Activated CD4-positive, alpha-beta T cell treated with anti-CD3 and anti-CD28 coated beads, Interleukin-2, amount 10 ng/mL, durations not matched to agents 24 days and 14 days (primary cell): Measurements from ENCODE around the gene NAGK. TPM values are rescaled to one million over a fixed set of nuclear protein-coding genes. Genes with fewer than 3 reads are reported as not detected.
A peak's percentile ranks its signal among the peaks of the same experiment; 100 is the strongest.
"Not testable (repeated sequence)": the region's sequence is repeated elsewhere in the genome, so short reads cannot be mapped to it uniquely, and the experiment has no call there.

Experiments used
- DNase-seq: peaks from one replicate; pipeline ENCODE4 v3.0.0; 2022
- H3K27ac Mint-ChIP-seq: one replicate; pipeline ENCODE4 v1.8.0; 2022; ENCODE audit warnings: mild to moderate bottlenecking, mixed read lengths
- H3K27me3 Mint-ChIP-seq: one replicate; pipeline ENCODE4 v1.8.0; 2022; ENCODE audit warnings: mixed read lengths
- H3K36me3 Mint-ChIP-seq: one replicate; pipeline ENCODE4 v1.8.0; 2022; ENCODE audit warnings: low read depth, mild to moderate bottlenecking, mixed read lengths
- H3K4me1 Mint-ChIP-seq: one replicate; pipeline ENCODE4 v1.8.0; 2021; ENCODE audit warnings: mixed read lengths
- H3K4me3 Mint-ChIP-seq: one replicate; pipeline ENCODE4 v1.8.0; 2022; ENCODE audit warnings: mild to moderate bottlenecking, moderate library complexity, mixed read lengths
- H3K9me3 Mint-ChIP-seq: one replicate; pipeline ENCODE4 v1.8.0; 2021; ENCODE audit warnings: mixed read lengths
- intact Hi-C: fragments of 100-400 bp; cut with micrococcal nuclease; formaldehyde crosslinking; loops from one replicate; pipeline ENCODE4 v1.15.1; 2023
- total RNA-seq: library from RNA; stranded (reverse); gene quantifications from 2 replicates; pipeline ENCODE4 v1.2.3, GENCODE V29; 2022

NAGK gene
- total RNA-seq: 55.9 and 67.1 TPM in 2 replicates

DNA sequence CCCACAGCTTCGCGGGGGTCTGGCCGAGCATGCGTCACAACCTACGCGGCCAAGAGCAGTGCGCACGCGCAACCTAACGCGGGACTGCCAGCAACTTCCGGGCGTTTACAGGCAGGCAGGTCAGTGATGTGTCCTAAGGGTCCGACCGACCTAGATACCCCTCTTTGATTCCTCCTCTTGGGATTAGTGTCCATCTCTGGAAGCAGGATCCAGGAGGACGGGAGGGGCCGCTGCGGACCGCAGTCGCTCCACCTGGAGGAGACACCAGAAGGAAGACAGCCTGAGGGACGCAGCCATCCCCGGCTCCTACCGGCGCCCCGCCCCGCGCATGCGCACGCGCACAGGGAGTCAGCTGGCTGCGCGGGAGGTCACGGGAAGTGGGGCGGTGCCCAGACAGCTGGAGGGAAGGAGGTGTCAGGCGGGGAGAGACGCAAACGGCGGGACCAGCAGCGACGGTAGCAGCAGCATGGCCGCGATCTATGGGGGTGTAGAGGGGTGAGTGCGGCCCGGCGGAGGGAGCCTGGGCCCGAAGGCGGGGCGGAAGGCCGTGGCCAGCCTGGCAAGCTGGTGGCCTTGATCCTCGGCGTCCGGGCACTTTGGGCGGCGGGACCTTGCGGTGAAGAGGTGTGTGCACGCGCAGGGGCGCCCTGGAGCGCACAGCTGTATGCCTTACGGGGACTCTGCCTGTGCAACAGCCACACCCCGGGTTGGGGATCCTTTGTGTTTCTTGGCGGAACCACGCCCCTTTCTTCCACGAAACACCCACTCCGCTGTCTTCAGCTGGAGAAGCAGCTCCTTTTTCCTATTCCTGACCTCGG is at the start of gene NAGK:
Gene NAGK, plus strand, starts transcription at position 431 of the 818 bp plus-strand sequence. Its CDS starts 36 bp downstream, at position 467.
- Mint-ChIP-seq H3K4me3 (peak within 1 kb of the TSS; percentile 92), H3K27me3 (no peaks in the 10 kb centered on the region), H3K9me3 (no peaks in the 10 kb centered on the region), H3K4me1 (peaks cover 51% of the 10 kb centered on the region), H3K36me3 (peaks cover 12% of the 10 kb centered on the region), H3K27ac (peak within 1 kb of the TSS; percentile 96)
- intact Hi-C loops: loop anchor here (1.0 to 2.0 kb wide), 5 partner anchors 14 to 263 kb away; partner anchors contain the start of genes MCEE, MPHOSPH10, PAIP2B and TEX261
- DNase-seq: peak; percentile 99

- DNase-seq, H3K27me3 Mint-ChIP-seq, H3K4me3 Mint-ChIP-seq, intact Hi-C loops, H3K36me3 Mint-ChIP-seq, H3K9me3 Mint-ChIP-seq, H3K27ac Mint-ChIP-seq: not testable (repeated sequence)
- H3K4me1 Mint-ChIP-seq: peaks cover 13% of the 10 kb centered on the region
Observed at GRCh38 chr2:71019989-71020388, 48.5 kb upstream of the NAGK start.

DNA sequence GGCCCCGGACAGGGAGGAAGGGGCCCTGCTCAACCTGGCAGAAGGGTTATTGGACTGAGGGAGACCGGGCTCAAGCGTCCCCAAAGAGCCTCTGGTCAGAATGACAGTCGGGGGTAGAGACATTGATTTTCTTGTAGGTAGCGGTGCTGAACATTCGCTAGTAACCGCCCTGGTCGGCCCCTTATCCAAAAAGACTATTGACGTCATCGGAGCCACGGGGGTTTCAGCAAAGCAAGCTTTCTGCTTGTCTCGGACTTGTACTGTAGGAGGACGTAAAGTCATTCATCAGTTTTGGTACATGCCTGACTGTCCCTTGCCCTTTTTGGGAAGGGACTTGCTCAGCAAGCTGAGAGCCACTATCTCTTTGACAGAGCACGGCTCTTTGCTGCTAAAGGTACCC is 47.1 kb upstream of the NAGK start:
- DNase-seq, H3K36me3 Mint-ChIP-seq, H3K27me3 Mint-ChIP-seq, H3K27ac Mint-ChIP-seq, intact Hi-C loops, H3K4me3 Mint-ChIP-seq, H3K9me3 Mint-ChIP-seq: not testable (repeated sequence)
- peaks cover 13% of the 10 kb centered on the region for H3K4me1 Mint-ChIP-seq

DNA sequence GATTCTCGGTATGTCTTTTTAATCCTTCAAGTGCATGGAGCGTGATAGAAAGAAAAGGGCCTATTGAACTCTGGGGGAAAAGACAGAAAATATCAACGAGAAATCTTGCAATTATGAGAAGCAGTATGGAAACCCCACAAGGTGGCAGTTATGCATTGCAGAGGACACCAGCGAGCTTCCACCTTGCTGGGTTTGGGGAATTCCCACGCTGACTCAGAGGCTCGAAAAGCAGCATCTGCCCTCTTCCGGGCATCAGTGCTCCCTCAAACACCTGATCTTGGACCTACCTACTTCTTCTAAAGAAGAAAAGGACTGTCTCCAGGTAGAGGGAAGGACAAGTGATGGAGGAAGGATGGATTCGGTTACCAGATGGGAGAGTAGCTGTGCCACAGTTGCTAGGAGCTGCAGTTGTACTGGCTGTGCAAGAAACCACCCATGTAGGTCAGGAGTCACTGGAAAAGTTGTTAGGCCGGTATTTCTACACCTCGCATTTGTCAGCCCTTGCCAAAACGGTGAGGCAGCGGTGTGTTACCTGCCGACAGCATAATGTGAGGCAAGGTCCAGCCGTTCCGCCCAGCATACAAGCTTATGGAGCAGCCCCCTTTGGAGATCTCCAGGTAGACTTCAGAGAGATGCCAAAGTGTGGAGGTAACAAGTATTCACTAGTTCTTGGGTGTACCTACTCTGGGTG is 44.8 kb upstream of the NAGK start:
- intact Hi-C loops: loop anchor here (1.0 kb wide), 1 partner anchor 107 kb away; the partner anchor contains the start of genes MCEE and MPHOSPH10
- not testable (repeated sequence) for H3K4me3 Mint-ChIP-seq, H3K27me3 Mint-ChIP-seq, H3K9me3 Mint-ChIP-seq, H3K36me3 Mint-ChIP-seq
- Mint-ChIP-seq H3K27ac (peak overlapping the region; percentile 63), H3K4me1 (peaks cover 13% of the 10 kb centered on the region)
- DNase-seq: peak; percentile 89

GRCh38 chr2:71036296-71036695 is 32.2 kb upstream of the NAGK start:
- intact Hi-C loops, H3K9me3 Mint-ChIP-seq, H3K4me3 Mint-ChIP-seq, DNase-seq, H3K4me1 Mint-ChIP-seq, H3K36me3 Mint-ChIP-seq, H3K27ac Mint-ChIP-seq: not testable (repeated sequence)
- peaks cover 18% of the 10 kb centered on the region for H3K27me3 Mint-ChIP-seq

GRCh38 chr2:71042287-71042686 is 26.2 kb upstream of the NAGK start:
- peaks cover 4% of the 10 kb centered on the region for H3K27me3 Mint-ChIP-seq
- DNase-seq: no peak
- no peaks in the 10 kb centered on the region for H3K4me1 Mint-ChIP-seq
- no peak overlapping the region for H3K4me3 Mint-ChIP-seq
- H3K9me3 Mint-ChIP-seq: no peaks in the 10 kb centered on the region
- H3K27ac Mint-ChIP-seq: no peak overlapping the region
- intact Hi-C loops: no loop called here
- no peaks in the 10 kb centered on the region for H3K36me3 Mint-ChIP-seq

DNA sequence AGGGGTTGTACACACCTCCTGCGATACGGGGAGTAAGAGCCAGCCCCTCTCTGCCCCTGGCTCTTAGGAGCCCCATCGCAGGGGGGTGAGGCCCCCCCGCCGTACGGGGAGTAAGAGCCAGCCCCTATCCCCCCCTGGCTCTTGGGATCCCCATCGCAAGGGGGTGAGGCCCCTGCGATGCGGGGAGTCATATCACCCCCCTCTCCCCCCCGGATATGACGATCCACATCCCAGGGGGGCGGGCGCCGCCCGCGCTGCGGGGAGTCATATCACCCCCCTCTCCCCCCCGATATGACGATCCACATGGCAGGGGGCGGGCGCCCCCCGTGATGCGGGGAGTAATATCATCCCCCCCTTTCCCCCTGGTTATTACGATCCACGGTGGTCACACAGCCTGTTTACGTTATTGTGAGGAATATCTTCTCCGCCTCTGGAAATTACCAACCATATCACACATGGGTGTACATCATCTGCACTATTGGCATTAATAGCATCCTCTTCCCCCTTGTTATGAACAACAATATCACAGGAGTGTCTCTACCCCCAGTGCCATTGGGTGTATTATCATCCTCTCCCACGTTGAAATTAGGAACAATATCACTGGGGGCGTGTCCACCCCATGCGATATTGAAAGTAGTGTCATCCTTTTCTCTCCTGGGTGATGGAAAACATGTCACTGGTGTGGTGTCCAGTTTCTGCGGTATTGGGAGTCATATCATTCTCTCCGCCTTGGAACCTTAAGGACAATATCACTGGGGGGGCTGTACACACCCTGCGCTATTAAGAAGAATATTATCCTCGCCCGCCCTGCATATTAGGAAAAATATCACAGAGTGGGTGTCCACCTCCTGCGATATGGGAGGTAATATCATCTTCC is 24.7 kb upstream of the NAGK start:
- Mint-ChIP-seq H3K4me1 (no peaks in the 10 kb centered on the region), H3K27ac (no peak overlapping the region), H3K9me3 (no peaks in the 10 kb centered on the region), H3K36me3 (no peaks in the 10 kb centered on the region), H3K4me3 (no peak overlapping the region), H3K27me3 (no peaks in the 10 kb centered on the region)
- intact Hi-C loops: no loop called here
- DNase-seq: peak; percentile 71

GRCh38 chr2:71045151-71045550 is 23.3 kb upstream of the NAGK start:
- no peak overlapping the region for H3K27ac Mint-ChIP-seq
- H3K9me3 Mint-ChIP-seq: no peaks in the 10 kb centered on the region
- H3K4me1 Mint-ChIP-seq: peaks cover 9% of the 10 kb centered on the region
- no peaks in the 10 kb centered on the region for H3K36me3 Mint-ChIP-seq
- intact Hi-C loops: no loop called here
- no peak overlapping the region for H3K4me3 Mint-ChIP-seq
- DNase-seq: no peak
- no peaks in the 10 kb centered on the region for H3K27me3 Mint-ChIP-seq

DNA sequence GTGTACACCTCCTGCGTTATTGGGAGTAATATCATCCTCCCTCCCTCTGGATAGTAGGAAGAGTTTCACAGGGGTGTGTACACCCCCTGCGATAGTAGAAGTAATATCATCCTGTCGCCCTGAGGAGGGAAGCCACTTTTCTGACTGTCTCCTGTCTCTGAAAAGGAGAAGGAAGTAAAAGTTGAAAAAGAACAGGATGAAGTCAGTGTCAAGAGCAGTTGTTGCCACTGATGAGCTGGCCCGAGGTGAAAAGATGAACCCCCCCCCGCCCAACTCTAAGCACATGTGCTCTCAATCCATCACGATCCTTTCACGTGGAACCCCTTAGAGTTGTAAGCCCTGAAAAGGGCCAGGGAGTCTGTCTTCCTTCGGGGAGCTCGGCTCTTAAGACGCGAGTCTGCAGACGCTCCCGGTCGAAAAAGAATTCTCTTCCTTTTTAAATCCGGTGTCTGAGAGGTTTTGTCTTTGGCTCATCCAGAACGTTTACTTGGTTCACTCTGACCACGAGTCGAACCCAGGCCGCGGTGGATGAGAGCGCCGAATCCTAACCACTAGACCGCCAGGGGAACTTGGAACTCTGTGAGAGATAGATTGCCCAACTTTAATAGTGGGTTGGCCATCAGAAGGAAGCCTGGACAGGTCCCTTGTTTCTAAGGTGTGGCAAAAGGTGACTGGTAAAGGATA is 22.4 kb upstream of the NAGK start:
- Mint-ChIP-seq H3K27ac (no peak overlapping the region), H3K4me1 (peaks cover 9% of the 10 kb centered on the region), H3K4me3 (no peak overlapping the region), H3K9me3 (no peaks in the 10 kb centered on the region), H3K36me3 (no peaks in the 10 kb centered on the region), H3K27me3 (no peaks in the 10 kb centered on the region)
- no peak for DNase-seq
- intact Hi-C loops: no loop called here

GRCh38 chr2:71048096-71048495 is 20.4 kb upstream of the NAGK start:
- H3K4me1 Mint-ChIP-seq: peaks cover 9% of the 10 kb centered on the region
- H3K36me3 Mint-ChIP-seq: no peaks in the 10 kb centered on the region
- DNase-seq: no peak
- no peaks in the 10 kb centered on the region for H3K27me3 Mint-ChIP-seq
- no peak overlapping the region for H3K27ac Mint-ChIP-seq
- no peaks in the 10 kb centered on the region for H3K9me3 Mint-ChIP-seq
- intact Hi-C loops: no loop called here
- H3K4me3 Mint-ChIP-seq: no peak overlapping the region

DNA sequence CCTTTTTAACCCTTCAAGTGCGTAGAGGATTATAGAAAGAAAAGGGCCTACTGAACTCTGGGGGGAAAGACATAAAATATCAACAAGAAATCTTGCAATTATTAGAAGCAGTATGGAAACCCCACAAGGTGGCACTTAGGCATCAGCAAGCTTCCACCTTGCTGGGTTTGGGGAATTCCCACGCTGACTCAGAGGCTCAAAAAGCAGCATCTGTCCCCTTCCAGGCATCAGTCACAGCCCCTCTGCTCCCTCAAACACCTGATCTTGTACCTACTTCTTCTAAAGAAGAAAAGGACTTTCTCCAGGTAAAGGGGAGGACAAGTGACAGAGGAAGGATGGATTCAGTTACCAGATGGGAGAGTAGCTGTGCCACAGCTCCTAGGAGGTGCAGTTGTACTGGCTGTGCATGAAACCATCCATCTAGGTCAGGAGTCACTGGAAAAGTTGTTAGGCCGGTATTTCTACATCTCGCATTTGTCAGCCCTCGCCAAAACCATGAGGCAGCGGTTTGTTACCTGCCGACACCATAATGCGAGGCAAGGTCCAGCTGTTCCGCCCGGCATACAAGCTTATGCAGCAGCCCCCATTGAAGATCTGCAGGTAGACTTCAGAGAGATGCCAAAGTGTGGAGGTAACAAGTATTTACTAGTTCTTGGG is 18.6 kb upstream of the NAGK start:
- H3K36me3 Mint-ChIP-seq, H3K4me3 Mint-ChIP-seq, H3K4me1 Mint-ChIP-seq, H3K27ac Mint-ChIP-seq, intact Hi-C loops, H3K27me3 Mint-ChIP-seq, H3K9me3 Mint-ChIP-seq: not testable (repeated sequence)
- peak; percentile 75 for DNase-seq

DNA sequence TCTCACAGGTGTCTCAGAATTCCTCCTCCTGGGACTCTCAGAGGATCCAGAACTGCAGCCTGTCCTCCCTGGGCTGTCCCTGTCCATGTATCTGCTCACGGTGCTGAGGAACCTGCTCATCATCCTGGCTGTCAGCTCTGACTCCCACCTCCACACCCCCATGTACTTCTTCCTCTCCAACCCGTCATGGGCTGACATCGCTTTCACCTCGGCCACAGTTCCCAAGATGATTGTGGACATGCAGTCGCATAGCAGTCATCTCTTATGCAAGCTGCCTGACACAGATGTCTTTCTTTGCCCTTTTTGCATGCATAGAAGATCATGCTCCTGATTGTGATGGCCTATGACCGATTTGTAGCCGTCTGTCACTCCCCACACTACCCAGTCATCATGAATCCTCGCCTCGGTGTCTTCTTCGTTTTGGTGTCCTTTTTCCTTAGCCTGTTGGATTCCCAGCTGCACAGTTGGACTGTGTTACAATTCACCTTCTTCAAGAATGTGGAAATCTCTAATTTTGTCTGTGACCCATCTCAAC is 13.2 kb upstream of the NAGK start:
- H3K4me1 Mint-ChIP-seq, H3K9me3 Mint-ChIP-seq, H3K4me3 Mint-ChIP-seq, intact Hi-C loops, DNase-seq, H3K36me3 Mint-ChIP-seq, H3K27me3 Mint-ChIP-seq, H3K27ac Mint-ChIP-seq: not testable (repeated sequence)

DNA sequence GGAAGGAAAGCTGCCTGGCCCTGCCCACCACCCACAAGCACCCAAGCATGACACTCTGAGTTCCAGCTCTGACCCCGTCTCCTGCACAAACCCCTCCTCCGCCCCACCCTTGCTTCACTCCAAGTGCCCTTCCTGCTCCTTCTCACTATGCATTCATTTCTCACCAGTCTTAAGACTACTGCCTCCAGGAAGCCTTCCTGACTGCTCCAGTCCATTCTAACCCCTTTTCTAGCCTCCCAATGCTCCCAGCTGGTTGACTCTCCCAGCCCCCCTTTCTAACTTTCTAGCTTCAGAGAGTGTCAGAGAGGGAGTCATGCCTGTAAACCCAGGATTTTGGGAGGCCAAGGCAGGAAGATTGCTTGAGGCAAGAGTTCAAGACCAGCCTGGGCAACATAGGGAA is 8.2 kb upstream of the NAGK start:
- Mint-ChIP-seq H3K36me3 (no peaks in the 10 kb centered on the region), H3K9me3 (no peaks in the 10 kb centered on the region), H3K27me3 (peaks cover 13% of the 10 kb centered on the region), H3K4me1 (no peaks in the 10 kb centered on the region), H3K27ac (no peak overlapping the region), H3K4me3 (no peak overlapping the region)
- intact Hi-C loops: no loop called here
- no peak for DNase-seq
